ENCODE data around the gene LMF1. TPM values are rescaled to one million over a fixed set of nuclear protein-coding genes. Genes with fewer than 3 reads are reported as not detected.

Gene LMF1
- total and polyA plus RNA-seq, 2 of the 13 experiments (the other 11 are each of a cell fraction or from before 2014, with no cell fraction given): 6.8 to 8.5 TPM

DNA sequence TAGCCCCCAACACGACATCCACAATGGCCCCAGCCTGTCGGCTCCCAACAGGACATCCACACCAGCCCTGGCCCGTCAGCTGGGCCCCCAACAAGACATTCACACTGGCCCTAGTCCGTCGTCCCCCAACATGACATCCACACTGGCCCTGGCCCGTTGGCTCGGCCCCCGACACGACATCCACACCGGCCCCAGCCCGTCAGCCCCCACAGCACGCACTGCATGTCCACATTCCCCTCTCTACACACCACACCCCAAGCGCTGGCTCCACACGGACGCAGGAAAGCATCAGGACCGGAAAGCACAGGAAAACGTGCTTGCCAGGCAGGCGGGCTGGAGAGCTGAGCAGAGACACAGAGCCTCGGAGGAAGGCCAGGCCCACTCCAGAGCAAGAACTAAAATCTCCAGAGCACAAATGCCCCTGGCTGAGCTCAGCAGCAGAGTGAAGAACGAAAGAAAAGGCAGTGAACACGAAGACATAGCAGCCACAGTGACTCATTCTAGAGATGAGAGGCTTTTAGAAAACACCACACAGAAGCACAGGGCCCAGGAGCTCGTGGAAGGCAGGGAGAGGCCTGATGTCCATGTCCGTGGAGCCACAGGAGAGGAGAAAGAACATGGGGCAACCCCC is 50.6 kb downstream of the LMF1 start (continued):
- TF ChIP-seq, protein P1, sequence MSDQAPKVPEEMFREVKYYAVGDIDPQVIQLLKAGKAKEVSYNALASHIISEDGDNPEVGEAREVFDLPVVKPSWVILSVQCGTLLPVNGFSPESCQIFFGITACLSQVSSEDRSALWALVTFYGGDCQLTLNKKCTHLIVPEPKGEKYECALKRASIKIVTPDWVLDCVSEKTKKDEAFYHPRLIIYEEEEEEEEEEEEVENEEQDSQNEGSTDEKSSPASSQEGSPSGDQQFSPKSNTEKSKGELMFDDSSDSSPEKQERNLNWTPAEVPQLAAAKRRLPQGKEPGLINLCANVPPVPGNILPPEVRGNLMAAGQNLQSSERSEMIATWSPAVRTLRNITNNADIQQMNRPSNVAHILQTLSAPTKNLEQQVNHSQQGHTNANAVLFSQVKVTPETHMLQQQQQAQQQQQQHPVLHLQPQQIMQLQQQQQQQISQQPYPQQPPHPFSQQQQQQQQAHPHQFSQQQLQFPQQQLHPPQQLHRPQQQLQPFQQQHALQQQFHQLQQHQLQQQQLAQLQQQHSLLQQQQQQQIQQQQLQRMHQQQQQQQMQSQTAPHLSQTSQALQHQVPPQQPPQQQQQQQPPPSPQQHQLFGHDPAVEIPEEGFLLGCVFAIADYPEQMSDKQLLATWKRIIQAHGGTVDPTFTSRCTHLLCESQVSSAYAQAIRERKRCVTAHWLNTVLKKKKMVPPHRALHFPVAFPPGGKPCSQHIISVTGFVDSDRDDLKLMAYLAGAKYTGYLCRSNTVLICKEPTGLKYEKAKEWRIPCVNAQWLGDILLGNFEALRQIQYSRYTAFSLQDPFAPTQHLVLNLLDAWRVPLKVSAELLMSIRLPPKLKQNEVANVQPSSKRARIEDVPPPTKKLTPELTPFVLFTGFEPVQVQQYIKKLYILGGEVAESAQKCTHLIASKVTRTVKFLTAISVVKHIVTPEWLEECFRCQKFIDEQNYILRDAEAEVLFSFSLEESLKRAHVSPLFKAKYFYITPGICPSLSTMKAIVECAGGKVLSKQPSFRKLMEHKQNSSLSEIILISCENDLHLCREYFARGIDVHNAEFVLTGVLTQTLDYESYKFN (CRISPR knock-in tag; conservative IDR thresholded peaks at IDR 0.05): no peak
- TF ChIP-seq, protein P2, sequence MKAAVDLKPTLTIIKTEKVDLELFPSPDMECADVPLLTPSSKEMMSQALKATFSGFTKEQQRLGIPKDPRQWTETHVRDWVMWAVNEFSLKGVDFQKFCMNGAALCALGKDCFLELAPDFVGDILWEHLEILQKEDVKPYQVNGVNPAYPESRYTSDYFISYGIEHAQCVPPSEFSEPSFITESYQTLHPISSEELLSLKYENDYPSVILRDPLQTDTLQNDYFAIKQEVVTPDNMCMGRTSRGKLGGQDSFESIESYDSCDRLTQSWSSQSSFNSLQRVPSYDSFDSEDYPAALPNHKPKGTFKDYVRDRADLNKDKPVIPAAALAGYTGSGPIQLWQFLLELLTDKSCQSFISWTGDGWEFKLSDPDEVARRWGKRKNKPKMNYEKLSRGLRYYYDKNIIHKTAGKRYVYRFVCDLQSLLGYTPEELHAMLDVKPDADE (CRISPR knock-in tag; IDR thresholded peaks at IDR 0.05): no peak
- no peak for TF ChIP-seq DMAP1 (CRISPR knock-in tag; IDR thresholded peaks at IDR 0.05)
- TF ChIP-seq, protein P3, sequence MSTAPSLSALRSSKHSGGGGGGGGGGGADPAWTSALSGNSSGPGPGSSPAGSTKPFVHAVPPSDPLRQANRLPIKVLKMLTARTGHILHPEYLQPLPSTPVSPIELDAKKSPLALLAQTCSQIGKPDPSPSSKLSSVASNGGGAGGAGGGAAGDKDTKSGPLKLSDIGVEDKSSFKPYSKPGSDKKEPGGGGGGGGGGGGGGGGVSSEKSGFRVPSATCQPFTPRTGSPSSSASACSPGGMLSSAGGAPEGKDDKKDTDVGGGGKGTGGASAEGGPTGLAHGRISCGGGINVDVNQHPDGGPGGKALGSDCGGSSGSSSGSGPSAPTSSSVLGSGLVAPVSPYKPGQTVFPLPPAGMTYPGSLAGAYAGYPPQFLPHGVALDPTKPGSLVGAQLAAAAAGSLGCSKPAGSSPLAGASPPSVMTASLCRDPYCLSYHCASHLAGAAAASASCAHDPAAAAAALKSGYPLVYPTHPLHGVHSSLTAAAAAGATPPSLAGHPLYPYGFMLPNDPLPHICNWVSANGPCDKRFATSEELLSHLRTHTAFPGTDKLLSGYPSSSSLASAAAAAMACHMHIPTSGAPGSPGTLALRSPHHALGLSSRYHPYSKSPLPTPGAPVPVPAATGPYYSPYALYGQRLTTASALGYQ (CRISPR knock-in tag; IDR thresholded peaks at IDR 0.05): no peak
- TF ChIP-seq CEBPG (CRISPR knock-in tag; IDR thresholded peaks at IDR 0.05): no peak
- TF ChIP-seq MAFK (conservative IDR thresholded peaks at IDR 0.05 in 1 of 2, IDR thresholded peaks at IDR 0.05 in 1 of 2; ENCODE audit: low read length in 2 of 2): no peak
- TF ChIP-seq, protein P4, sequence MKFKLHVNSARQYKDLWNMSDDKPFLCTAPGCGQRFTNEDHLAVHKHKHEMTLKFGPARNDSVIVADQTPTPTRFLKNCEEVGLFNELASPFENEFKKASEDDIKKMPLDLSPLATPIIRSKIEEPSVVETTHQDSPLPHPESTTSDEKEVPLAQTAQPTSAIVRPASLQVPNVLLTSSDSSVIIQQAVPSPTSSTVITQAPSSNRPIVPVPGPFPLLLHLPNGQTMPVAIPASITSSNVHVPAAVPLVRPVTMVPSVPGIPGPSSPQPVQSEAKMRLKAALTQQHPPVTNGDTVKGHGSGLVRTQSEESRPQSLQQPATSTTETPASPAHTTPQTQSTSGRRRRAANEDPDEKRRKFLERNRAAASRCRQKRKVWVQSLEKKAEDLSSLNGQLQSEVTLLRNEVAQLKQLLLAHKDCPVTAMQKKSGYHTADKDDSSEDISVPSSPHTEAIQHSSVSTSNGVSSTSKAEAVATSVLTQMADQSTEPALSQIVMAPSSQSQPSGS (CRISPR knock-in tag; IDR thresholded peaks at IDR 0.05): no peak
- TF ChIP-seq, protein P5, sequence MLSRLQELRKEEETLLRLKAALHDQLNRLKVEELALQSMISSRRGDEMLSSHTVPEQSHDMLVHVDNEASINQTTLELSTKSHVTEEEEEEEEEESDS (CRISPR knock-in tag; IDR thresholded peaks at IDR 0.05; ENCODE audit: borderline replicate concordance): no peak

All from HepG2 (cell line).